ENCODE results near the gene ARHGAP24. TPM values are rescaled to one million over a fixed set of nuclear protein-coding genes. Genes with fewer than 3 reads are reported as not detected.
A peak's percentile ranks its signal among the peaks of the same experiment; 100 is the strongest.

The ARHGAP24 gene
- total and polyA plus RNA-seq, 2 experiments from 2014 or later, result 0.21 to 0.36 TPM

- H3K9me2 ChIP-seq (ENCODE audit: insufficient read depth), result no peaks in the 10 kb centered on the region
- Mint-ChIP-seq H3K27ac (peak overlapping the region; percentile 72), H3K4me1 (peaks cover 11% of the 10 kb centered on the region), H3K4me3 (no peak overlapping the region), H3K9me3 (no peaks in the 10 kb centered on the region), H3K27me3 (ENCODE audit: insufficient read depth, low read depth, poor library complexity) (peaks cover 4% of the 10 kb centered on the region), H3K36me3 (ENCODE audit: low read depth) (no peaks in the 10 kb centered on the region)
- ATAC-seq (peak; percentile 95), DNase-seq (ENCODE audit: low spot score) (peak; percentile 30)
- no peaks in the 10 kb centered on the region for H4K20me1 ChIP-seq (replicated peaks; ENCODE audit: insufficient read depth)
- H3K27ac ChIP-seq (ENCODE audit: low read depth), result no peak overlapping the region
- H3K4me2 ChIP-seq, result no peak overlapping the region
- peak overlapping the region; percentile 43; the same call in 1 of the 2 replicates for H2AFZ ChIP-seq
- no peaks in the 10 kb centered on the region; the same call in 1 of the 2 replicates for H3K4me1 ChIP-seq (ENCODE audit: insufficient read depth)
- no peaks in the 10 kb centered on the region for H3K79me2 ChIP-seq (replicated peaks; ENCODE audit: insufficient read depth)
- H3F3A ChIP-seq (replicated peaks; ENCODE audit: low read depth), result no peaks in the 10 kb centered on the region
- TF ChIP-seq NANOG (IDR thresholded peaks at IDR 0.05; ENCODE audit: borderline replicate concordance), result no peak
- peak; percentile 79; the same call in 1 of the 2 replicates for TF ChIP-seq ZNF462 (CRISPR knock-in tag; IDR thresholded peaks at IDR 0.05)
- no peak overlapping the region for H3K4me3 ChIP-seq
- no peaks in the 10 kb centered on the region for H3K27me3 ChIP-seq (ENCODE audit: insufficient read depth)
- H3K36me3 ChIP-seq (ENCODE audit: insufficient read depth), result no peaks in the 10 kb centered on the region
Measured at GRCh38 chr4:85489273-85489981, 14.5 kb downstream of the ARHGAP24 start.

DNA sequence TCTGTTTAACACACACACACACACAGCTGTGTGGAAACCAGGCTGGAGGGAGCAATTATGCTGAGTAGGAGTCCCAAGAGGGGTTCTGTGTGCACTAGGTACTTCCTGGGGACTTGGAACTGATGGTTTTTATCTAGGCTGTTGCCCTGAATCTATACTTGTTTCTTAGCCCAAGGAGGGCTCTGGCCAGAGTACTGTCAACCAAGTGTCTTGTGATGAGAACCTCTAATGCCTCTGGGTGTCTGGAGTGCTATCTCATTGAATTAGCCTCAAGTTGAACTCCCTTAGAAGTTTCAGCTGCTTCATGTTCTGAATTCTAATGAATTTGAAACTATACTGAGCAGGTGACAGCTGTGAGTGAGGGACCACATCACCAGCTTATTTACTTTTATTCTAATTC is 16.6 kb downstream of the ARHGAP24 start:
- Mint-ChIP-seq H3K4me3 (no peak overlapping the region), H3K9me3 (no peaks in the 10 kb centered on the region; the same call in 2 of the 3 replicates), H3K4me1 (peaks cover 11% of the 10 kb centered on the region), H3K36me3 (ENCODE audit: low read depth) (no peaks in the 10 kb centered on the region), H3K27ac (no peak overlapping the region), H3K27me3 (ENCODE audit: insufficient read depth, low read depth, poor library complexity) (peaks cover 6% of the 10 kb centered on the region)
- H3K27ac ChIP-seq (ENCODE audit: low read depth), result no peak overlapping the region
- H3K4me1 ChIP-seq (ENCODE audit: insufficient read depth), result no peaks in the 10 kb centered on the region; the same call in 1 of the 2 replicates
- no peak overlapping the region for H2AFZ ChIP-seq
- no peaks in the 10 kb centered on the region for H3K79me2 ChIP-seq (replicated peaks; ENCODE audit: insufficient read depth)
- no peaks in the 10 kb centered on the region for H4K20me1 ChIP-seq (replicated peaks; ENCODE audit: insufficient read depth)
- no peak overlapping the region for H3K4me2 ChIP-seq
- no peaks in the 10 kb centered on the region for H3K27me3 ChIP-seq (ENCODE audit: insufficient read depth)
- ATAC-seq (no peak), DNase-seq (ENCODE audit: low spot score) (no peak)
- H3K9me2 ChIP-seq (ENCODE audit: insufficient read depth), result no peaks in the 10 kb centered on the region
- no peaks in the 10 kb centered on the region for H3K36me3 ChIP-seq (ENCODE audit: insufficient read depth)
- H3F3A ChIP-seq (replicated peaks; ENCODE audit: low read depth), result no peaks in the 10 kb centered on the region
- H3K4me3 ChIP-seq, result no peak overlapping the region
- TF ChIP-seq STAT1 (IDR thresholded peaks at IDR 0.05; ENCODE audit: unreplicated experiment), result no peak
- no peak for TF ChIP-seq POLR2AphosphoS5 (IDR thresholded peaks at IDR 0.05; ENCODE audit: low read depth)
- no peak for TF ChIP-seq ETS1 (IDR thresholded peaks at IDR 0.05)
- TF ChIP-seq NANOG (IDR thresholded peaks at IDR 0.05; ENCODE audit: borderline replicate concordance), result no peak
- TF ChIP-seq EZH2 (IDR thresholded peaks at IDR 0.05; ENCODE audit: low read depth, unreplicated experiment), result no peak
- no peak for TF ChIP-seq CREB1 (CRISPR knock-in tag; IDR thresholded peaks at IDR 0.05; ENCODE audit: low read depth)
- TF ChIP-seq, protein P1, sequence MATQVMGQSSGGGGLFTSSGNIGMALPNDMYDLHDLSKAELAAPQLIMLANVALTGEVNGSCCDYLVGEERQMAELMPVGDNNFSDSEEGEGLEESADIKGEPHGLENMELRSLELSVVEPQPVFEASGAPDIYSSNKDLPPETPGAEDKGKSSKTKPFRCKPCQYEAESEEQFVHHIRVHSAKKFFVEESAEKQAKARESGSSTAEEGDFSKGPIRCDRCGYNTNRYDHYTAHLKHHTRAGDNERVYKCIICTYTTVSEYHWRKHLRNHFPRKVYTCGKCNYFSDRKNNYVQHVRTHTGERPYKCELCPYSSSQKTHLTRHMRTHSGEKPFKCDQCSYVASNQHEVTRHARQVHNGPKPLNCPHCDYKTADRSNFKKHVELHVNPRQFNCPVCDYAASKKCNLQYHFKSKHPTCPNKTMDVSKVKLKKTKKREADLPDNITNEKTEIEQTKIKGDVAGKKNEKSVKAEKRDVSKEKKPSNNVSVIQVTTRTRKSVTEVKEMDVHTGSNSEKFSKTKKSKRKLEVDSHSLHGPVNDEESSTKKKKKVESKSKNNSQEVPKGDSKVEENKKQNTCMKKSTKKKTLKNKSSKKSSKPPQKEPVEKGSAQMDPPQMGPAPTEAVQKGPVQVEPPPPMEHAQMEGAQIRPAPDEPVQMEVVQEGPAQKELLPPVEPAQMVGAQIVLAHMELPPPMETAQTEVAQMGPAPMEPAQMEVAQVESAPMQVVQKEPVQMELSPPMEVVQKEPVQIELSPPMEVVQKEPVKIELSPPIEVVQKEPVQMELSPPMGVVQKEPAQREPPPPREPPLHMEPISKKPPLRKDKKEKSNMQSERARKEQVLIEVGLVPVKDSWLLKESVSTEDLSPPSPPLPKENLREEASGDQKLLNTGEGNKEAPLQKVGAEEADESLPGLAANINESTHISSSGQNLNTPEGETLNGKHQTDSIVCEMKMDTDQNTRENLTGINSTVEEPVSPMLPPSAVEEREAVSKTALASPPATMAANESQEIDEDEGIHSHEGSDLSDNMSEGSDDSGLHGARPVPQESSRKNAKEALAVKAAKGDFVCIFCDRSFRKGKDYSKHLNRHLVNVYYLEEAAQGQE (IDR thresholded peaks at IDR 0.05; ENCODE audit: unreplicated experiment), result no peak
- no peak for TF ChIP-seq EZH2phosphoT487 (IDR thresholded peaks at IDR 0.05; ENCODE audit: unreplicated experiment)
